Naive thymus-derived CD4-positive, alpha-beta T cell (primary cell): ENCODE measurements around the gene MSGN1. TPM values are rescaled to one million over a fixed set of nuclear protein-coding genes. Genes with fewer than 3 reads are reported as not detected.

Experiments used
- ATAC-seq: fragments of 150-1000 bp; cut with Tn5 transposase; 2 replicates; pipeline ENCODE4 v1.10.0; 2021; ENCODE audit warnings: mild to moderate bottlenecking, moderate library complexity
- CTCF ChIA-PET: fragments of 350-600 bp; sonication (Branson Sonifier 250); formaldehyde crosslinking; loops from one replicate; lab custom pipeline; 2021; ENCODE audit warnings: antibody characterized with exemption; lab: Charles Lee
- POLR2A ChIA-PET: fragments of 350-600 bp; sonication (Branson Sonifier 250); formaldehyde crosslinking; loops from one replicate; lab custom pipeline; 2021; ENCODE audit warnings: antibody characterized with exemption, inconsistent platforms; lab: Charles Lee
- DNase-seq, 9 donors: peaks; one replicate each; pipeline versions ENCODE4 v3.0.0 to v3.0.0-alpha.2; 2020 to 2022; ENCODE audit warnings: mixed read lengths in 1 of 9
- H3K27ac ChIP-seq: one replicate; pipeline ENCODE4 v1.7.0; 2013; ENCODE audit warnings: mild to moderate bottlenecking, low read depth, low read length, moderate library complexity
- H3K27me3 ChIP-seq, 2 donors: one replicate each; pipeline ENCODE4 v1.7.0; 2013; ENCODE audit warnings: low read length in 2 of 2, mild to moderate bottlenecking in 2 of 2, moderate library complexity in 2 of 2; ENCODE audit not compliant: control insufficient read depth in 2 of 2, insufficient read depth in 2 of 2
- H3K36me3 ChIP-seq, 3 experiments: 1 replicate in 2 of 3; 2 replicates in 1 of 3; pipeline ENCODE4 v1.7.0; 2013; ENCODE audit warnings: low read length in 3 of 3, mild to moderate bottlenecking in 3 of 3, moderate library complexity in 1 of 3; ENCODE audit not compliant: insufficient read depth in 3 of 3, control insufficient read depth in 2 of 3
- H3K4me1 ChIP-seq, 2 donors: one replicate each; pipeline ENCODE4 v1.7.0; 2013; ENCODE audit warnings: low read length in 2 of 2, mild to moderate bottlenecking in 2 of 2, moderate library complexity in 1 of 2; ENCODE audit not compliant: control insufficient read depth in 2 of 2, insufficient read depth in 2 of 2
- H3K4me3 ChIP-seq: 2 replicates; pipeline ENCODE4 v1.7.0; 2013; ENCODE audit warnings: mild to moderate bottlenecking, low read length
- H3K9me3 ChIP-seq, 3 experiments: 1 replicate in 2 of 3; 2 replicates in 1 of 3; pipeline ENCODE4 v1.7.0; 2013; ENCODE audit warnings: low read length in 3 of 3; ENCODE audit not compliant: control insufficient read depth in 2 of 3
- H3K27ac Mint-ChIP-seq, 9 donors: one replicate each; pipeline ENCODE4 v1.8.0; 2020 to 2022; ENCODE audit warnings: mixed read lengths in 9 of 9, mild to moderate bottlenecking in 8 of 9, moderate library complexity in 5 of 9, inconsistent platforms in 2 of 9
- H3K27me3 Mint-ChIP-seq, 5 donors: one replicate each; pipeline ENCODE4 v1.8.0; 2021 to 2022; ENCODE audit warnings: mixed read lengths in 5 of 5, mild to moderate bottlenecking in 1 of 5
- H3K36me3 Mint-ChIP-seq, 5 donors: one replicate each; pipeline ENCODE4 v1.8.0; 2020 to 2022; ENCODE audit warnings: mixed read lengths in 5 of 5, mild to moderate bottlenecking in 3 of 5, inconsistent platforms in 1 of 5
- H3K4me1 Mint-ChIP-seq, 7 donors: one replicate each; pipeline ENCODE4 v1.8.0; 2020 to 2022; ENCODE audit warnings: mixed read lengths in 7 of 7, mild to moderate bottlenecking in 3 of 7, inconsistent platforms in 1 of 7
- H3K4me3 Mint-ChIP-seq, 10 donors: one replicate each; pipeline ENCODE4 v1.8.0; 2020 to 2022; ENCODE audit warnings: mild to moderate bottlenecking in 10 of 10, mixed read lengths in 10 of 10, moderate library complexity in 6 of 10, inconsistent platforms in 2 of 10
- H3K9me3 Mint-ChIP-seq, 11 donors: one replicate each; pipeline ENCODE4 v1.8.0; 2020 to 2022; ENCODE audit warnings: mixed read lengths in 11 of 11, mild to moderate bottlenecking in 4 of 11, inconsistent platforms in 1 of 11, moderate library complexity in 1 of 11
- intact Hi-C, 2 donors: fragments of 100-400 bp; cut with micrococcal nuclease; formaldehyde crosslinking; loops; one replicate each; pipeline ENCODE4 v1.15.1; 2023
- polyA plus RNA-seq, 2 donors: library from polyadenylated mRNA; unstranded; fragments of 300-500 nt; fragmentation: Illumina TruSeq; gene quantifications; one replicate each; pipeline ENCODE4 v1.2.3, GENCODE V29; 2021
- total RNA-seq, 6 experiments: library from RNA in 5 of 6; stranded (reverse) in 5 of 6; gene quantifications; 1 replicate in 5 of 6; 2 replicates in 1 of 6; pipeline ENCODE4 v1.2.3 and lab custom pipeline; 2021 to 2026

MSGN1 gene
- total and polyA plus RNA-seq, 7 experiments from 2014 or later, result not detected

DNA sequence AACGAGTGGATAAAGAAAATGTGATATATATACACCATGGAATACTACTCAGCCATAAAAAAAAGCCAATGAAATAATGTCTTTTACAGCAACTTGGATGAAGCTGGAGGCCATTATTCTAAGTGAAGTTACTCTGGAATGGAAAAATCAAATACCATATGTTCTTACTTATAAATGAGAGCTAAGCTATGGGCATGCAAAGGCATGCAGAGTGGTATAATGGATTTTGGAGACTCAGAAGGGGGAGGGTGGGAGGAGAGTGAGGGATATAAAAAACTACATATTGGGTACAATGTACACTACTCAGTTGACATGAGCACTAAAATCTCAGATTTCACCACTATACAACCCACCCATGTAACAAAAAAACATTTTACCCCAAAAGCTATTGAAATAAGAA lies 1.7 kb upstream of the MSGN1 start:
- ATAC-seq, result no peak
- ChIA-PET CTCF (no interaction called here), POLR2A (no interaction called here)
- Histone ChIP-seq H3K27ac (no peak overlapping the region), H3K4me1 (no peaks in the 10 kb centered on the region), H3K4me3 (no peak overlapping the region), H3K36me3 (no peaks in the 10 kb centered on the region), H3K27me3 (no peaks in the 10 kb centered on the region), H3K9me3 (no peaks in the 10 kb centered on the region)
- H3K4me3 Mint-ChIP-seq, result no peak overlapping the region
- intact Hi-C loops, result no loop called here
- H3K9me3 Mint-ChIP-seq, result no peaks in the 10 kb centered on the region
- peaks cover 0 to 11% (median 0%) of the 10 kb centered on the region in 7 donors for H3K4me1 Mint-ChIP-seq
- H3K27me3 Mint-ChIP-seq, result peaks cover 0 to 37% (median 14%) of the 10 kb centered on the region in 5 donors
- no peak overlapping the region for H3K27ac Mint-ChIP-seq
- no peak for DNase-seq
- H3K36me3 Mint-ChIP-seq, result no peaks in the 10 kb centered on the region

- no peak overlapping the region for H3K4me3 Mint-ChIP-seq
- no peak overlapping the region for H3K27ac Mint-ChIP-seq
- peaks cover 0 to 13% (median 0%) of the 10 kb centered on the region in 7 donors for H3K4me1 Mint-ChIP-seq
- DNase-seq (no peak), ATAC-seq (no peak)
- no peaks in the 10 kb centered on the region for H3K36me3 ChIP-seq
- ChIA-PET CTCF (no interaction called here), POLR2A (no interaction called here)
- H3K27me3 ChIP-seq, result no peaks in the 10 kb centered on the region
- H3K36me3 Mint-ChIP-seq, result no peaks in the 10 kb centered on the region
- no peaks in the 10 kb centered on the region for H3K4me1 ChIP-seq
- H3K9me3 Mint-ChIP-seq, result no peaks in the 10 kb centered on the region
- peaks cover 0 to 37% (median 14%) of the 10 kb centered on the region in 5 donors for H3K27me3 Mint-ChIP-seq
- intact Hi-C loops, result no loop called here
- no peak overlapping the region for H3K27ac ChIP-seq
- no peak overlapping the region for H3K4me3 ChIP-seq
- H3K9me3 ChIP-seq, result no peaks in the 10 kb centered on the region
Measured at GRCh38 chr2:17815468-17816184, 634 bp upstream of the MSGN1 start.

- H3K9me3 Mint-ChIP-seq, result no peaks in the 10 kb centered on the region
- no peak overlapping the region for H3K4me3 ChIP-seq
- no peak overlapping the region for H3K4me3 Mint-ChIP-seq
- no peaks in the 10 kb centered on the region for H3K4me1 ChIP-seq
- intact Hi-C loops, result no loop called here
- no peaks in the 10 kb centered on the region for H3K9me3 ChIP-seq
- ChIA-PET CTCF (no interaction called here), POLR2A (no interaction called here)
- DNase-seq (no peak), ATAC-seq (no peak)
- H3K27me3 Mint-ChIP-seq, result peaks cover 0 to 30% (median 17%) of the 10 kb centered on the region in 5 donors
- H3K27me3 ChIP-seq, result no peaks in the 10 kb centered on the region
- H3K27ac Mint-ChIP-seq, result no peak overlapping the region
- no peaks in the 10 kb centered on the region for H3K36me3 Mint-ChIP-seq
- no peak overlapping the region for H3K27ac ChIP-seq
- peaks cover 0 to 30% (median 0%) of the 10 kb centered on the region in 7 donors for H3K4me1 Mint-ChIP-seq
- no peaks in the 10 kb centered on the region for H3K36me3 ChIP-seq
Measured at GRCh38 chr2:17818235-17818815, 2.1 kb downstream of the MSGN1 start.

GRCh38 chr2:17821080-17821479 lies 4.8 kb downstream of the MSGN1 start:
- Mint-ChIP-seq H3K27ac (no peak overlapping the region), H3K36me3 (no peaks in the 10 kb centered on the region), H3K4me1 (peaks cover 0 to 19% (median 0%) of the 10 kb centered on the region in 7 donors), H3K4me3 (no peak overlapping the region), H3K27me3 (peaks cover 11 to 33% (median 26%) of the 10 kb centered on the region in 5 donors), H3K9me3 (no peaks in the 10 kb centered on the region)
- no peaks in the 10 kb centered on the region for H3K9me3 ChIP-seq
- DNase-seq (no peak), ATAC-seq (no peak)
- no peak overlapping the region for H3K27ac ChIP-seq
- intact Hi-C loops, result no loop called here
- H3K27me3 ChIP-seq, result no peaks in the 10 kb centered on the region
- ChIA-PET POLR2A (no interaction called here), CTCF (no interaction called here)
- H3K36me3 ChIP-seq, result no peaks in the 10 kb centered on the region
- no peaks in the 10 kb centered on the region for H3K4me1 ChIP-seq
- no peak overlapping the region for H3K4me3 ChIP-seq

- DNase-seq (no peak), ATAC-seq (no peak)
- no peaks in the 10 kb centered on the region for H3K4me1 ChIP-seq
- intact Hi-C loops, result no loop called here
- peak overlapping the region in 1 of 9 donors; percentile 68 for H3K27ac Mint-ChIP-seq
- peaks cover 0 to 19% (median 0%) of the 10 kb centered on the region in 7 donors for H3K4me1 Mint-ChIP-seq
- no peaks in the 10 kb centered on the region for H3K36me3 ChIP-seq
- peaks cover 12 to 35% (median 28%) of the 10 kb centered on the region in 5 donors for H3K27me3 Mint-ChIP-seq
- CTCF ChIA-PET, result no interaction called here
- peak overlapping the region in 1 of 10 donors; percentile 29 for H3K4me3 Mint-ChIP-seq
- POLR2A ChIA-PET, result no interaction called here
- no peak overlapping the region for H3K27ac ChIP-seq
- no peaks in the 10 kb centered on the region for H3K27me3 ChIP-seq
- no peak overlapping the region for H3K4me3 ChIP-seq
- H3K9me3 ChIP-seq, result no peaks in the 10 kb centered on the region
- H3K36me3 Mint-ChIP-seq, result no peaks in the 10 kb centered on the region
- H3K9me3 Mint-ChIP-seq, result no peaks in the 10 kb centered on the region
Measured at GRCh38 chr2:17821535-17822444, 5.5 kb downstream of the MSGN1 start.

DNA sequence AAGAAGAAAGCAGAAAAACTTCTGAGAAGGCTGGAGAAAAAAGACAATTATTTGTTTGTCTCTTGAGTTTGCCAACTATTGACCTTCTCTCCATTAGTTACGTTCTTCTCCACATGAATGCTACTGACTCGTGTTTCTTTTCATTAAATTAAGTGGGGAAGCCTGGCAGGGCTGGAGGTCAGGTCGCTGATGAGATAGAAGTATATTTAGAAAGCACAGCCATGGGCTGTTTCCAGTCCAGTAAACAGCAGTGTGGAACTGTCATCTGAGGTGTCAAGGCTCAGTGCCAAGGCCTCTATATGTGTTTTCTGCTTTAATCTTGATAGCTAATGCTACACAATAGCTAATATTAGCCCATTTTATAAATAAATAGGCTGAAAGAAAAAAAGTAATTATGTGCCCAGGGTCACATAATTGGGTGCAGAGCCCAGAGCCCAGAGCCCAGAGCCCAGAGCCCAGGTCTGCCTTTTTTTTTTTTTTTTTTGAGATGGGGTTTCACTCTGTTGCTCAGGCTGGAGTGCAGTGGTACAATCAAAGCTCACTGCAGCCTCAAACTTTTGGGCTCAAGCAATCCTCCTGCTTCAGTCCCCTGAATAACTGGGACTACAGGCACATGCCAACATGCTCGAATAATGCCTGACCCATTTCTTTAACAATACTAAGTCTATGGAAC lies 6.3 kb downstream of the MSGN1 start:
- Histone ChIP-seq H3K27me3 (no peaks in the 10 kb centered on the region), H3K9me3 (no peaks in the 10 kb centered on the region), H3K4me1 (no peaks in the 10 kb centered on the region), H3K36me3 (no peaks in the 10 kb centered on the region), H3K4me3 (no peak overlapping the region), H3K27ac (no peak overlapping the region)
- CTCF ChIA-PET, result no interaction called here
- Mint-ChIP-seq H3K27ac (peak overlapping the region in 1 of 9 donors; percentile 40), H3K27me3 (peaks cover 12 to 36% (median 25%) of the 10 kb centered on the region in 5 donors), H3K4me1 (peaks cover 0 to 19% (median 0%) of the 10 kb centered on the region in 7 donors), H3K4me3 (peak overlapping the region in 1 of 10 donors; percentile 29), H3K36me3 (no peaks in the 10 kb centered on the region), H3K9me3 (no peaks in the 10 kb centered on the region)
- DNase-seq, result no peak
- POLR2A ChIA-PET, result no interaction called here
- ATAC-seq, result no peak
- intact Hi-C loops, result no loop called here
